NCI-H82 treated with DMSO at 0.1 percent for 48 hours (cell line): ENCODE measurements around the gene IL16.

Experiments used
- DNase-seq: peaks from one replicate; lab custom pipeline; 2025; ENCODE audit not compliant: unreplicated experiment; lab: John Stamatoyannopoulos, UW

IL16 gene

DNA sequence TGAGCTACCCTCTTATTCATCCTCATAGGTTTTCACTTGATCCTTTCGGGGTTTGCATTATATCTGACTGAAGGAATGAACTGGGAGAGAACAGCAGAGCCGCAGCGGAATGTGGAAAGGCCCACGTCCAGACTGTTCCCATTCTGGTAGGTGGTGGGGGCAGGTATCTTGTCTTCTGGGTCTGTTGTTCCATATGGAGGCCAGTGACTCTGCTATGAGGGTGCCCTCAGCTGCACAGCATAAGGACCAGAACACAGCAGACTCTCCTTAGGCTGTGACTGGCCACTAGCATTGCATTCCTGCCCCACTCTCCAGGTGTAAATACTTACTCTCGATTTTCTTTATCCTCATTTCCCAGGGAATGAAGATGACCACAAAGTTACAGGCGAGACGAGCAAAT is 165.2 kb downstream of the IL16 start:
- DNase-seq = no peak

DNA sequence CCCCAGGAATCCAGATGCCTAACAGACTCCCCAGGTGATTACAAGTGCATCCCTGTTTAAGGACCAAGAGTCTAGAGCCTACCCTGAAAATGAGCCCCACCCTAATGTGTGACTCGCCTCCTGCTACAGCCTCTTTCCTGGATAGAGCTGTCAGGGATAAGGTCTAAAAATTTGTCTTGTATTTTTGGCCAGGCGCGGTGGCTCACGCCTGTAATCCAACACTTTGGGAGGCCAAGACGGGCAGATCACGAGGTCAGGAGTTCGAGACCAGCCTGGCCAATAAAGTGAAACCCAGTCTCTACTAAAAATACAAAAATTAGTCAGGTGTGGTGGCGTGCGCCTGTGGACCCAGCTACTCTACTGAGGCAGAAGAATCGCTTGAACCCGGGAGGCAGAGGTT is 166.1 kb downstream of the IL16 start:
- DNase-seq = no peak

DNA sequence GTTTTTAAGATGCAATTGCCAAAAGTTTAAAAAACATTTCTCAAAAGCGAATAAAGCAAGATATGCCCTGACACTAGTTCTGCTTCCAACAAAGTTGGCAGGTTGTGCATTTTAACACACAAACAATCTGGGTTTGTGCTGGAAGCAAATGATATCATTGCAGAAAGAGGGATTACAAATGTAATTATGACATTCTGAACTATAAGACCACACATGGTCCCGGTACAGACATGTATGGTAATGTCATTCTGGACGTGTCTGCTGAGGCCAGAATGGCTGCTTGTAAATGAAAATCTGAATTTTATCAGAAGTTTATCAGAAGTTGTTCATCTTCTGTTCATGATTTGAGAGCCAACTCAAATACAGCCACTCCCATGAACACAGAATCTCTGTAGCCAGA is 166.6 kb downstream of the IL16 start:
- no peak for DNase-seq
